Fibroblast of the aortic adventitia (primary cell): Measurements from ENCODE around the gene SORCS1. TPM values are rescaled to one million over a fixed set of nuclear protein-coding genes. Genes with fewer than 3 reads are reported as not detected.

Experiments used
- DNase-seq: peaks from one replicate; pipeline ENCODE4 v3.0.0-alpha.2; 2010; ENCODE audit warnings: low read depth
- H3K4me3 ChIP-seq: 2 replicates; pipeline ENCODE4 v1.5.1; 2011; ENCODE audit warnings: low read depth, mild to moderate bottlenecking, control low read depth, low read length, moderate library complexity
- total RNA-seq: library from RNA; depleted of rRNA; stranded (reverse); fragments of >200 nt; gene quantifications from 2 replicates; pipeline ENCODE4 v1.2.3, GENCODE V29; 2012; ENCODE audit warnings: low replicate concordance
- TF ChIP-seq, protein P1 (sequence below): IDR thresholded peaks from 2 replicates; pipeline ENCODE4 v1.5.1; 2011; ENCODE audit warnings: mild to moderate bottlenecking, low read length, control low read depth, inconsistent platforms; ENCODE audit not compliant: insufficient read depth

The SORCS1 gene
- total RNA-seq, 1 donor, result not detected

DNA sequence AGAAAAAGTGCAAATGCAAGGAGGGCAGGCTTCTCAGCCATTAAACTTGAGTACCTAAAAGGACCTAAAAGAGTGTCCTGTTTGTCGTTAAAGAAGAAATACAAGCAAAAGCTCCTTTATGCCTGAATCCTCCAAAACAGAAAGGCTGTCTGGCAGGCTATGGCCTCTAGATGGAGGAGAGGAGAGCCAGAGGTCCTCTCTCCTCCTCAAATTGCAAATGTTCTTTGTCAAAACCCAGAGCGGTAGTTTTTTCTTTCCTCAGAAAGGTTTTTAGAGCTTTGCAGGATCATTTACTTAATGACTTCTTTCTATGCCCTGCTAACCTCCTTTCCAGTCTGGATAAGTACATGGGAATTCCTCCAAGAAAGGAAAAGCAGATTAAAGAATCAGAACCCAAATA lies 1.9 kb upstream of the SORCS1 start:
- TF ChIP-seq, protein P1, sequence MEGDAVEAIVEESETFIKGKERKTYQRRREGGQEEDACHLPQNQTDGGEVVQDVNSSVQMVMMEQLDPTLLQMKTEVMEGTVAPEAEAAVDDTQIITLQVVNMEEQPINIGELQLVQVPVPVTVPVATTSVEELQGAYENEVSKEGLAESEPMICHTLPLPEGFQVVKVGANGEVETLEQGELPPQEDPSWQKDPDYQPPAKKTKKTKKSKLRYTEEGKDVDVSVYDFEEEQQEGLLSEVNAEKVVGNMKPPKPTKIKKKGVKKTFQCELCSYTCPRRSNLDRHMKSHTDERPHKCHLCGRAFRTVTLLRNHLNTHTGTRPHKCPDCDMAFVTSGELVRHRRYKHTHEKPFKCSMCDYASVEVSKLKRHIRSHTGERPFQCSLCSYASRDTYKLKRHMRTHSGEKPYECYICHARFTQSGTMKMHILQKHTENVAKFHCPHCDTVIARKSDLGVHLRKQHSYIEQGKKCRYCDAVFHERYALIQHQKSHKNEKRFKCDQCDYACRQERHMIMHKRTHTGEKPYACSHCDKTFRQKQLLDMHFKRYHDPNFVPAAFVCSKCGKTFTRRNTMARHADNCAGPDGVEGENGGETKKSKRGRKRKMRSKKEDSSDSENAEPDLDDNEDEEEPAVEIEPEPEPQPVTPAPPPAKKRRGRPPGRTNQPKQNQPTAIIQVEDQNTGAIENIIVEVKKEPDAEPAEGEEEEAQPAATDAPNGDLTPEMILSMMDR, result no peak
- no peak overlapping the region for H3K4me3 ChIP-seq
- no peak for DNase-seq

DNA sequence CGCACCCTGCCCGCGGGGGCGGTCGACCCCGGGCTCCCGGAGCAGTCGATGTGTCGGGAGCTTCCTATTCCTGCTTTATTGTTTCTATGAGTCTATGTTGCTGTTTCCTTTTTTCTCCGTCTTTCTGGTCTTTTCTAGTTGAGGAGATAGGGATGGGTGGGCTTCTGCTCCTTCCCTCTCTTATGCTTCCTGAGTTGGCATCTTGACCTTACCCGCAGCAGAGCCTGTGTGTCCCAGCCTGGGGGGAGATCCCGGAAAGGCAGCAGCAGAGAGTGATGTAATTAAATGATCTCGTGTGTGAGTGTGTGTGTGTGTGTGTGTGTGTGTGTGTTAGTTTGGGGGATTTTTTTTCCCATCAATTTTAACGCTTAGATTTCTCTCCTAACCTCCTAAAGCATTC lies 486 bp upstream of the SORCS1 start:
- TF ChIP-seq, protein P1, result no peak
- DNase-seq, result no peak
- H3K4me3 ChIP-seq, result no peak overlapping the region

DNA sequence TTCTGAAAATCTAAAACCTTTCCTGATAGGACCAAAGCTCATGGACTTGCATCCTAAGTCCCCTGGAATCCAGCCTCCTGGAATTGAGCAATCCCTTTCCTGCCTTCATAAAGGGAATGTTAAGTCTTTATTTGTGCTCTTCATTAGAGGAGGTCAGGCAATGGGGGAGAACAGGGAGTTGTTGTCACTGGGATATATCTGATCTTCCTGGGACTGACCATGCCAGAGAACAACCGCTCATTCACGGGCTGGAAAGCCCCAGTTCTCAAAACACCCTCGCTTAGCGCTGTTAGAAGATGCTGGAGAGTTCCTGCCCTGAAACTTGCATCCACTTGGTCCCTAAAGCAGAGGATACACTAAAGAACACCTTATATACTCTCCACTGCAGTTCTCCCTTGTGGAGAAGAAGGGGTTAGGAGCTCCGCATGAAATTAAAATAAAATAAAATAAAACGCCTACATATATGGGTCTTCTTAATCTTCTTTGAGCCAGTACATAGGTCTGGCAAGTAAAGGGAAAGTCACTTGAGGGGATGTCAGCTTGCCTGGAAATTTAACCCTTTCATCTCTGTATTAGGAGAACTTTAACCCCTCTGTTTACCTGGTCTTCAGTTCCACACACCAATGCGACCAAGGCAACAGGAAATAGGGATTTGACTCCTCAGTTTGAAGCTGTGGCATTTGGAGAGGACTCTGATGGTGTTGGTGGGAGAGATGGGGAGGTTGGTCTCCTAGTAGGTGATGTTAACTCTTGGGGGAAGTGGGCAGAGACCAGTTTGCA lies 1.2 kb downstream of the SORCS1 start:
- H3K4me3 ChIP-seq, result no peak overlapping the region
- TF ChIP-seq, protein P1, result no peak
- DNase-seq, result no peak

DNA sequence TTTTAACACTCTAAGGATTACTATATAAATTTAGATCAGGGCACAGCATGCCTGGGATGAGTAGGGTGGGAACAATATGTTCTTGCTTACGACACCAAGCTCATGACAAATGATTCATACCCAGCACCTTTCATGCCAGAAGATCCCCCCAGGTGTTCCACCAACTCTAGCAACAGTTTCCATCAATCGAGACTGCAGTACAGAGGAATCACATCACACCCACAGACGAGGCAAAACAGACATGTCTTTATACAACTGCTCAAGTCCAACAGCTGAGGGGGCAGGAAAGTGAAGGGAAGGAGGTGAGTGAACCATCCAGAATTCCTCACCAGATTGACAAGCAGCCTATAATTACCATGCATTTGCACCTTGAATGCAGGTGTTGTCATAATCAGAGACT lies 3.6 kb downstream of the SORCS1 start:
- DNase-seq, result no peak
- TF ChIP-seq, protein P1, result no peak
- H3K4me3 ChIP-seq, result no peak overlapping the region

DNA sequence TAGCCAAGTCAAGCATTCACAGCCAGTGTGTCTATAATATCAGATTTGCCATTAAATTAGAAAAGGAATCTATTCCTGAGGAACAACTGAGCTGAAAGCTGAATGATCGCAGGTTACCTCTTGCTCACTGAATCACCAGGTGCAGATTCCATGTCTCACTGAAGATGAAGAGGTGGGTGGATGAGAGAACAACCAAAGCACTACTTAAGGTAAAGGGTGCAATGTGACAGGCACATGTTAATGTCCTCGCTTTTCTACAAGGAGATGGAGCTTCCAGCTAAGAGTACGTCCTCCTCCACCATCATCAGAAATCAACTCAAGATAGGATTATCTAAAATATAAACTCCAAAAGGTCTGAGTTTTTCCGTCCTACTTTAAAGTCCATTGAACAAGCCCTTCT lies 4.6 kb downstream of the SORCS1 start:
- TF ChIP-seq, protein P1, result no peak
- no peak overlapping the region for H3K4me3 ChIP-seq
- no peak for DNase-seq

DNA sequence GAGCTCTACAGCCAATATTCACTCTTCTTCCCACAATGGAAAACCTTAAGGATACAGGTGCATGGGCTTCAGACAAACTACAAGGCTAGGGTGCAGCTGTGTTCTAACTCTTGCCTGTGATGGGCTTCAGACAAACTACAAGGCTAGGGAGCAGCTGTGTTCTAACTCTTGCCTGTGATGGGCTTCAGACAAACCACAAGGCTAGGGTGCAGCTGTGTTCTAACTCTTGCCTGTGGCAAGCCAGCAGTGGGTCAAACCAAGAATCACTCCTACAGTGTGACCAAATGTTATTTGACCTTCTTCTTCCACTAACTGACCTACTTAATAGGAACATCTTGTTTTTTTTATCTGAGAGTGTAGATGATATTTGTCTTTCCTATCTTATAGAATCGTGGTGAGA lies 7.4 kb downstream of the SORCS1 start:
- no peak for DNase-seq
- TF ChIP-seq, protein P1, result no peak
- H3K4me3 ChIP-seq, result no peak overlapping the region

DNA sequence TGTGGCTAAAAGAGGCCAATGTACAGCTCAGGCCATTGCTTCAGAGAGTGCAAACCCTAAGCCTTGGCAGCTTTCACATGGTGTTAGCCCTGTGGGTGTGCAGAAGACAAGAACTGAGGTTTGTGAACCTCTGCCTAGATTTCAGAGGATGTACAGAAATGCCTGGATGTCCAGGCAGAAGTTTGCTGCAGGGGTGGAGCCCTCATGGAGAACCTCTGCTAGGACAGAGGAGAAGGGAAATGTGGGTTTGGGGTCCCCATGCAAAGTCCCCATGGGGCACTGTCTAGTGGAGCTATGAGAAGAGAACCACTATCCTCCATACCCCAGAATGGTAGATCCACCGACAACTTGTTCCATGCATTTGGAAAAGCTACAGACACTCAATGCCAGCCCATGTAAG lies 12.4 kb downstream of the SORCS1 start:
- no peak overlapping the region for H3K4me3 ChIP-seq
- DNase-seq, result no peak
- TF ChIP-seq, protein P1, result no peak
